GM04503 (cell line): ENCODE measurements around the gene CLDN24.

Experiments used
- DNase-seq: peaks from one replicate; pipeline ENCODE4 v3.0.0-alpha.2; 2012; ENCODE audit warnings: low read depth

The CLDN24 gene

GRCh38 chr4:183276106-183276505, 46.1 kb downstream of the CLDN24 start:
- no peak for DNase-seq

- no peak for DNase-seq
These were observed 49.8 kb downstream of the CLDN24 start for GRCh38 chr4:183272384-183272783.
